ENCODE measurements around the gene SLIT3.

DNA sequence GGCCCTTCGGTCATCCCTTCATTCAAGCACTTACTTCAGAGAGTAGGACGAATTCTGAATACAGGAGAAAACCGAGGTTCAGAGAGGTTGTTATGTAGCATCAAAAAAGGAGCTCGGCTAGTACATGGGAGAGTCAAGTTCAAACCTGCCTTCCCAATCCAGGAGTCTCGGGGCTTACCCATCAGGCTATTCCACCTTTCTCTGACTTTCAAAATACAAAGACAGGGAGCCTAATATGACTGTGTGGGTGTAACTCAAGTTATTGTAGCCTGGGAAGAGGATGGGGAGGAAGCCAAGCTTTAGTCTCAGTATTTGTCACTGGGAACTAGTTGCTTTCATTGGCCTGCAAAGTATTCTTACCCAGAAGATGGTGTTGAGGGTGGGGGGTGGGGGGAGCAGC lies 447.0 kb downstream of the SLIT3 start:
- no peak for TF ChIP-seq ZNF239 (CRISPR knock-in tag; IDR thresholded peaks at IDR 0.05)
- TF ChIP-seq TRIM24 (IDR thresholded peaks at IDR 0.05), result no peak
- no peak for TF ChIP-seq ZNF143 (CRISPR knock-in tag; IDR thresholded peaks at IDR 0.05)
- no peak for TF ChIP-seq IRF2 (CRISPR knock-in tag; IDR thresholded peaks at IDR 0.05)
- no peak for TF ChIP-seq GABPB1 (CRISPR knock-in tag; IDR thresholded peaks at IDR 0.05)
- no peak for TF ChIP-seq RNF2 (IDR thresholded peaks at IDR 0.05)
- no peak for TF ChIP-seq TEAD4 (IDR thresholded peaks at IDR 0.05; ENCODE audit: low read length)
- TF ChIP-seq TEAD4 (CRISPR knock-in tag; IDR thresholded peaks at IDR 0.05; ENCODE audit: borderline replicate concordance), result no peak
- TF ChIP-seq, protein P1, sequence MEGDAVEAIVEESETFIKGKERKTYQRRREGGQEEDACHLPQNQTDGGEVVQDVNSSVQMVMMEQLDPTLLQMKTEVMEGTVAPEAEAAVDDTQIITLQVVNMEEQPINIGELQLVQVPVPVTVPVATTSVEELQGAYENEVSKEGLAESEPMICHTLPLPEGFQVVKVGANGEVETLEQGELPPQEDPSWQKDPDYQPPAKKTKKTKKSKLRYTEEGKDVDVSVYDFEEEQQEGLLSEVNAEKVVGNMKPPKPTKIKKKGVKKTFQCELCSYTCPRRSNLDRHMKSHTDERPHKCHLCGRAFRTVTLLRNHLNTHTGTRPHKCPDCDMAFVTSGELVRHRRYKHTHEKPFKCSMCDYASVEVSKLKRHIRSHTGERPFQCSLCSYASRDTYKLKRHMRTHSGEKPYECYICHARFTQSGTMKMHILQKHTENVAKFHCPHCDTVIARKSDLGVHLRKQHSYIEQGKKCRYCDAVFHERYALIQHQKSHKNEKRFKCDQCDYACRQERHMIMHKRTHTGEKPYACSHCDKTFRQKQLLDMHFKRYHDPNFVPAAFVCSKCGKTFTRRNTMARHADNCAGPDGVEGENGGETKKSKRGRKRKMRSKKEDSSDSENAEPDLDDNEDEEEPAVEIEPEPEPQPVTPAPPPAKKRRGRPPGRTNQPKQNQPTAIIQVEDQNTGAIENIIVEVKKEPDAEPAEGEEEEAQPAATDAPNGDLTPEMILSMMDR (IDR thresholded peaks at IDR 0.05 in 2 of 3, conservative IDR thresholded peaks at IDR 0.05 in 1 of 3; ENCODE audit: insufficient read depth in 2 of 3, low read depth in 1 of 3, low read length in 3 of 3), result no peak
